Tibial nerve (tissue), 4 donors: ENCODE measurements around the gene ABHD13. TPM values are rescaled to one million over a fixed set of nuclear protein-coding genes. Genes with fewer than 3 reads are reported as not detected.

ENCODE experiments used
- DNase-seq, 2 donors: peaks; one replicate each; pipeline ENCODE4 v3.0.0-alpha.2; 2019; ENCODE audit warnings: low spot score in 2 of 2
- H3K27ac ChIP-seq, 4 donors: fragments of 200-600 bp; sonication (generic) in 3 of 4; one replicate each; pipeline ENCODE4 v1.5.1; 2017 to 2019; ENCODE audit warnings: mild to moderate bottlenecking in 1 of 4
- H3K27me3 ChIP-seq, 2 donors: fragments of 200-600 bp; sonication (generic) in 1 of 2; one replicate each; pipeline versions ENCODE4 v1.5.1 to v1.6.0; 2017 to 2019
- H3K36me3 ChIP-seq, 3 donors: fragments of 200-600 bp; sonication (generic); one replicate each; pipeline ENCODE4 v1.5.1; 2018 to 2019
- H3K4me1 ChIP-seq, 4 donors: fragments of 200-600 bp; sonication (generic) in 3 of 4; one replicate each; pipeline ENCODE4 v1.5.1; 2017 to 2019
- H3K4me3 ChIP-seq, 4 donors: fragments of 200-600 bp; sonication (generic) in 3 of 4; one replicate each; pipeline ENCODE4 v1.5.1; 2017 to 2019; ENCODE audit warnings: mild to moderate bottlenecking in 1 of 4, moderate library complexity in 1 of 4
- H3K9me3 ChIP-seq, 4 donors: fragments of 200-600 bp; sonication (generic) in 3 of 4; one replicate each; pipeline ENCODE4 v1.5.1; 2017 to 2019
- CTCF ChIP-seq, 5 experiments: fragments of 200-600 bp in 3 of 5; fragments of 450-650 bp in 2 of 5; sonication (generic) in 3 of 5; IDR thresholded peaks; one replicate each; pipeline ENCODE4 v1.5.1; 2016 to 2019; ENCODE audit warnings: antibody characterized with exemption in 5 of 5, mild to moderate bottlenecking in 3 of 5, moderate library complexity in 2 of 5
- EP300 ChIP-seq, 2 donors: sonication (generic); formaldehyde crosslinking; IDR thresholded peaks; one replicate each; pipeline ENCODE4 v1.6.1; 2017; ENCODE audit warnings: antibody characterized with exemption in 2 of 2, mild to moderate bottlenecking in 1 of 2
- POLR2A ChIP-seq, 2 donors: fragments of 450-650 bp; IDR thresholded peaks; one replicate each; pipeline ENCODE4 v1.6.1; 2017; ENCODE audit warnings: antibody characterized with exemption in 2 of 2, mild to moderate bottlenecking in 2 of 2, moderate library complexity in 2 of 2
- WGBS, 2 donors: methylation state at CpG; one replicate each; pipeline ENCODE4 v1.1.5; 2018; 5-methylcytosine and 5-hydroxymethylcytosine counted together
- total RNA-seq, 4 donors: library from RNA; depleted of rRNA; stranded (reverse); fragments of >200 nt; gene quantifications; one replicate each; pipeline ENCODE4 v1.1.0, GENCODE V29; 2016

ABHD13 gene
- total RNA-seq, 4 donors from 2014 or later = 7.2 to 11.0 (median 9.0) TPM

GRCh38 chr13:108268466-108269112, 50.4 kb downstream of the ABHD13 start:
- 79 to 88% methylated on average over 4 of the region's 4 CpGs for WGBS, 2 donors
- H3K4me1 ChIP-seq = peaks cover 0 to 29% (median 10%) of the 10 kb centered on the region in 4 donors
- no peak for DNase-seq
- no peaks in the 10 kb centered on the region for H3K36me3 ChIP-seq
- no peak overlapping the region for H3K4me3 ChIP-seq
- H3K27me3 ChIP-seq = no peaks in the 10 kb centered on the region
- H3K27ac ChIP-seq = peak overlapping the region in 1 of 4 donors; percentile 79
- TF ChIP-seq POLR2A (IDR thresholded peaks at IDR 0.05) (no peak), EP300 (IDR thresholded peaks at IDR 0.05) (no peak), CTCF (IDR thresholded peaks at IDR 0.05) (no peak)
- no peaks in the 10 kb centered on the region for H3K9me3 ChIP-seq

DNA sequence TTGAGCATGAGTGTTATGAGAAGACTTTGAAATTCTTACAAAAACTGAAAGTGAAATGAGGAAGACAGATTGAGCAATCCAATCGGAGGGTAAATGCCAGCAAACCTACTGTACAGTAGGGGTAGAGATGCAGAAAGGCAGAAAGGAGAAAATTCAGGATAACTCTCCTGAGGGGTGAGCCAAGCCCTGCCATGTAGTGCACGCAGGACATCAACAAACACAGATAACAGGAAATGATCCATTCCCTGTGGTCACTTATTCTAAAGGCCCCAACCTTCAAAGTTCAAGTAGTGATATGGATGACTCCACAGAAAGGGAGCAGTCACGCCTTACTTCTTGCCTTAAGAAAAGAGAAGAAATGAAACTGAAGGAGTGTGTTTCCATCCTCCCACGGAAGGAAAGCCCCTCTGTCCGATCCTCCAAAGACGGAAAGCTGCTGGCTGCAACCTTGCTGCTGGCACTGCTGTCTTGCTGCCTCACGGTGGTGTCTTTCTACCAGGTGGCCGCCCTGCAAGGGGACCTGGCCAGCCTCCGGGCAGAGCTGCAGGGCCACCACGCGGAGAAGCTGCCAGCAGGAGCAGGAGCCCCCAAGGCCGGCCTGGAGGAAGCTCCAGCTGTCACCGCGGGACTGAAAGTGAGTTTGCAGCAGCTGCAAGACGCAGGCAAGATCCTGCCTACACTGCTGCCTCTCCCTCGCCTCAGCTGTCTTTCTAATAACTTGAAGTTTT, 51.6 kb downstream of the ABHD13 start, which contains the start of gene TNFSF13B:
Gene TNFSF13B, plus strand, starts transcription at position 118 of the 728 bp plus-strand sequence. Its CDS starts 178 bp downstream, at position 296.
- 22 to 28% methylated on average over 16 of the region's 16 CpGs for WGBS, 2 donors
- Histone ChIP-seq H3K36me3 (no peaks in the 10 kb centered on the region), H3K4me3 (peak within 1 kb of the TSS; percentile 18 to 51 (median 40)), H3K27ac (peak within 1 kb of the TSS in 3 of 4 donors; percentile 64 to 79 (median 65)), H3K27me3 (no peaks in the 10 kb centered on the region), H3K9me3 (no peaks in the 10 kb centered on the region), H3K4me1 (peaks cover 0 to 39% (median 10%) of the 10 kb centered on the region in 4 donors)
- no peak for DNase-seq
- TF ChIP-seq EP300 (IDR thresholded peaks at IDR 0.05) = peak in 1 of 2 donors; percentile 40
- TF ChIP-seq CTCF (IDR thresholded peaks at IDR 0.05) = no peak
- TF ChIP-seq POLR2A (IDR thresholded peaks at IDR 0.05) = no peak

DNA sequence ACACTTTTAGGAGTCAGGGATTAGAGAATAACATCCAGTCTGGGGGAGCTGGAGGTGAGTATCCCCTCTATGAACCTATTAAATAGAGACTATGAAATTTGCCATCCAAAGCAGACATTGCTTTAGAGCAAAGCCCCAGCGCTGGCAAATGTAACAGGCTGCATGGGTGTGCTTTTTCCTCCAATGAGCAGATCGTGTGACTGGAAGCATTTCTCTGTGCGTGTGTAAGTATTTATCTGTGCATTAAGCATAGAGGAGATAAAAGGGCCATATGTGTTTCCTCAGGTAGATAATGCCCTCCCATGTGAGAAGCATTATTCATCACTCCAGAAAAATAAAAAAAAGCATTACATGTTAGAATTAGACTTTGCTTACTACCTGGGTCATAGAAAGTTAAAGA, 52.2 kb downstream of the ABHD13 start:
- TF ChIP-seq POLR2A (IDR thresholded peaks at IDR 0.05) = no peak
- no peak for TF ChIP-seq CTCF (IDR thresholded peaks at IDR 0.05)
- no peak for TF ChIP-seq EP300 (IDR thresholded peaks at IDR 0.05)
- Histone ChIP-seq H3K4me3 (peak overlapping the region; percentile 18 to 51 (median 40)), H3K4me1 (peaks cover 0 to 45% (median 10%) of the 10 kb centered on the region in 4 donors), H3K27me3 (no peaks in the 10 kb centered on the region), H3K36me3 (no peaks in the 10 kb centered on the region), H3K9me3 (no peaks in the 10 kb centered on the region), H3K27ac (peak overlapping the region in 3 of 4 donors; percentile 64 to 67 (median 65))
- WGBS, 2 donors = 31 to 50% methylated on average over 3 of the region's 3 CpGs
- no peak for DNase-seq

DNA sequence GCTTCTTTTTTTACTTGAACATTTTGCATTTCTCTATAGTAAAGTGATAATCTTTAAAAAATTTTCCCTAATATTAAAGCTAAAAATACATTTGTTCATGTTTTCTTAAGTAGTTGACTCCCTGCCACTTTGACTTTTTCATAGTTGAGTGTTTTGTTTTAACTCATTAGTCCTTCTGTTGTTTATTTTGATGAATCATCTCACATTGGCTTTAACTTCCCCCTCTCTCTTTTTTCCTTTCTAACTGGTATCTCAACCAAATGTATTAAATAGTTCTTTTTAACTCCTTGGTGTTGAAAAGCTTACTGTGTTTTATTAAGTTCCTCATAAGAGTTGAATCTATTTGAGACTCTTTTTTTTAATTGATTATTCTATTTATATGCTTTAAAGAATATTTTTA, 54.1 kb downstream of the ABHD13 start:
- no peak for DNase-seq
- H3K36me3 ChIP-seq = no peaks in the 10 kb centered on the region
- no peak for TF ChIP-seq POLR2A (IDR thresholded peaks at IDR 0.05)
- TF ChIP-seq CTCF (IDR thresholded peaks at IDR 0.05) = no peak
- TF ChIP-seq EP300 (IDR thresholded peaks at IDR 0.05) = no peak
- H3K9me3 ChIP-seq = no peaks in the 10 kb centered on the region
- no peaks in the 10 kb centered on the region for H3K27me3 ChIP-seq
- no peak overlapping the region for H3K27ac ChIP-seq
- no peak overlapping the region for H3K4me3 ChIP-seq
- peaks cover 0 to 56% (median 11%) of the 10 kb centered on the region in 4 donors for H3K4me1 ChIP-seq
